GM19397 (cell line): ENCODE data around the gene CAPZB.

Source experiments
- ATAC-seq: cut with Tn5 transposase; IDR thresholded peaks from one replicate; pipeline ENCODE4 v1.9.1; 2021; ENCODE audit warnings: mild to moderate bottlenecking, moderate library complexity; ENCODE audit not compliant: unreplicated experiment

Gene CAPZB

GRCh38 chr1:19354531-19354981 lies 130.8 kb downstream of the CAPZB start:
- ATAC-seq: no peak

GRCh38 chr1:19353596-19353995 lies 131.7 kb downstream of the CAPZB start:
- no peak for ATAC-seq

GRCh38 chr1:19352839-19353238 lies 132.5 kb downstream of the CAPZB start:
- no peak for ATAC-seq

- no peak for ATAC-seq
Measured at GRCh38 chr1:19351873-19352272, 133.5 kb downstream of the CAPZB start.

GRCh38 chr1:19350566-19350965 lies 134.8 kb downstream of the CAPZB start:
- ATAC-seq: no peak

- ATAC-seq: no peak
Measured at GRCh38 chr1:19349999-19350398, 135.3 kb downstream of the CAPZB start.

GRCh38 chr1:19348441-19349198 lies 136.7 kb downstream of the CAPZB start:
- ATAC-seq: no peak

- no peak for ATAC-seq
Measured at GRCh38 chr1:19347533-19348172, 137.7 kb downstream of the CAPZB start.

GRCh38 chr1:19346026-19346425 lies 139.3 kb downstream of the CAPZB start:
- no peak for ATAC-seq

GRCh38 chr1:19345391-19345790 lies 139.9 kb downstream of the CAPZB start:
- no peak for ATAC-seq

- ATAC-seq: no peak
Measured at GRCh38 chr1:19344831-19345230, 140.5 kb downstream of the CAPZB start.

- ATAC-seq: no peak
Measured at GRCh38 chr1:19344372-19344810, 140.9 kb downstream of the CAPZB start.

GRCh38 chr1:19343617-19344350 lies 141.6 kb downstream of the CAPZB start:
- no peak for ATAC-seq

GRCh38 chr1:19342894-19343616 lies 142.3 kb downstream of the CAPZB start:
- ATAC-seq: no peak

- ATAC-seq: no peak
Measured at GRCh38 chr1:19342062-19342750, 143.1 kb downstream of the CAPZB start.

GRCh38 chr1:19341201-19342061 lies 143.9 kb downstream of the CAPZB start:
- ATAC-seq: no peak

- no peak for ATAC-seq
Measured at GRCh38 chr1:19340387-19340937, 144.9 kb downstream of the CAPZB start.

GRCh38 chr1:19339214-19339861 lies 146.0 kb downstream of the CAPZB start:
- ATAC-seq: no peak

- ATAC-seq: no peak
Measured at GRCh38 chr1:19338323-19338762, 147.0 kb downstream of the CAPZB start.
